UCSD-AML1 (cell line): ENCODE measurements around the gene DEAF1.
A peak's percentile ranks its signal among the peaks of the same experiment; 100 is the strongest.
"Not testable (repeated sequence)": the region's sequence is repeated elsewhere in the genome, so short reads cannot be mapped to it uniquely, and the experiment has no call there.

Experiments used
- DNase-seq: peaks from one replicate; lab custom pipeline; 2025; ENCODE audit not compliant: unreplicated experiment; lab: John Stamatoyannopoulos, UW

DEAF1 gene

GRCh38 chr11:694563-695287, at the start of gene DEAF1:
DEAF1 (minus strand) TSS chr11:695222; CDS start chr11:695047, 175 bp downstream.
- DNase-seq, result peak; percentile 99

- DNase-seq, result no peak
Measured at GRCh38 chr11:742571-743201, 47.7 kb upstream of the DEAF1 start.

- DNase-seq, result no peak
Measured at GRCh38 chr11:742156-742546, 47.1 kb upstream of the DEAF1 start.

GRCh38 chr11:737899-738298, 42.9 kb upstream of the DEAF1 start:
- not testable (repeated sequence) for DNase-seq

- no peak for DNase-seq
Measured at GRCh38 chr11:737366-737765, 42.3 kb upstream of the DEAF1 start.

GRCh38 chr11:734541-734940, 39.5 kb upstream of the DEAF1 start:
- DNase-seq, result not testable (repeated sequence)

GRCh38 chr11:733072-733471, 38.0 kb upstream of the DEAF1 start:
- DNase-seq, result no peak

GRCh38 chr11:729492-730074, 34.6 kb upstream of the DEAF1 start:
- DNase-seq, result no peak

- DNase-seq, result no peak
Measured at GRCh38 chr11:728901-729491, 34.0 kb upstream of the DEAF1 start.

- DNase-seq, result peak; percentile 79
Measured at GRCh38 chr11:727859-728748, 33.1 kb upstream of the DEAF1 start.

- no peak for DNase-seq
Measured at GRCh38 chr11:727281-727701, 32.3 kb upstream of the DEAF1 start.

GRCh38 chr11:726278-727220, 31.5 kb upstream of the DEAF1 start:
- no peak for DNase-seq

- no peak for DNase-seq
Measured at GRCh38 chr11:725624-726202, 30.7 kb upstream of the DEAF1 start.

GRCh38 chr11:724778-725386, 29.9 kb upstream of the DEAF1 start:
- no peak for DNase-seq

GRCh38 chr11:724049-724777, 29.2 kb upstream of the DEAF1 start:
- no peak for DNase-seq

- DNase-seq, result no peak
Measured at GRCh38 chr11:723120-723883, 28.3 kb upstream of the DEAF1 start.

- DNase-seq, result no peak
Measured at GRCh38 chr11:722346-722811, 27.4 kb upstream of the DEAF1 start.
